Mammary epithelial cell (primary cell): Measurements from ENCODE around the gene NELFE.

Experiments
- EZH2 ChIP-seq: IDR thresholded peaks from 2 replicates; pipeline ENCODE4 v1.6.1; 2012; ENCODE audit warnings: low read length, inconsistent platforms, borderline replicate concordance
- TF ChIP-seq, protein P1 (sequence below), 2 donors: IDR thresholded peaks in 1 of 2; conservative IDR thresholded peaks in 1 of 2; 2 replicates each; pipeline ENCODE4 v1.5.1; 2011 to 2012; ENCODE audit warnings: inconsistent platforms in 2 of 2, low read length in 2 of 2, mild to moderate bottlenecking in 2 of 2, control low read depth in 1 of 2, low read depth in 1 of 2; ENCODE audit not compliant: insufficient read depth in 1 of 2; ENCODE audit errors: extremely low read depth in 1 of 2

DNA sequence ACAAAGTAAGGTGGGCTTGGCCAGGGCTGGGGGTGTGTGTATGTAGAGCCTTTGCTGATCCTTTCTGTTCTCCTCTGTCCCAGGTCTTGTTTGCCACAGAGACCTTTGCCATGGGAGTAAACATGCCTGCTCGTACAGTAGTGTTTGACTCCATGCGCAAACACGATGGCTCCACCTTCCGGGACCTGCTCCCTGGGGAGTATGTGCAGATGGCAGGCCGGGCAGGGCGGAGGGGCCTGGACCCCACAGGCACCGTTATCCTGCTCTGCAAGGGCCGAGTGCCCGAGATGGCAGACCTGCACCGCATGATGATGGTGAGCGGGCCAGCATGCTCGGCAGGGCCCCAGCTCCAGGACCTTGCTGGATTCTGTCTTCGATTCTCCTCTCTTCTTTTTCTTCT, 6.9 kb upstream of the NELFE start:
- TF ChIP-seq EZH2: no peak
- TF ChIP-seq, protein P1, sequence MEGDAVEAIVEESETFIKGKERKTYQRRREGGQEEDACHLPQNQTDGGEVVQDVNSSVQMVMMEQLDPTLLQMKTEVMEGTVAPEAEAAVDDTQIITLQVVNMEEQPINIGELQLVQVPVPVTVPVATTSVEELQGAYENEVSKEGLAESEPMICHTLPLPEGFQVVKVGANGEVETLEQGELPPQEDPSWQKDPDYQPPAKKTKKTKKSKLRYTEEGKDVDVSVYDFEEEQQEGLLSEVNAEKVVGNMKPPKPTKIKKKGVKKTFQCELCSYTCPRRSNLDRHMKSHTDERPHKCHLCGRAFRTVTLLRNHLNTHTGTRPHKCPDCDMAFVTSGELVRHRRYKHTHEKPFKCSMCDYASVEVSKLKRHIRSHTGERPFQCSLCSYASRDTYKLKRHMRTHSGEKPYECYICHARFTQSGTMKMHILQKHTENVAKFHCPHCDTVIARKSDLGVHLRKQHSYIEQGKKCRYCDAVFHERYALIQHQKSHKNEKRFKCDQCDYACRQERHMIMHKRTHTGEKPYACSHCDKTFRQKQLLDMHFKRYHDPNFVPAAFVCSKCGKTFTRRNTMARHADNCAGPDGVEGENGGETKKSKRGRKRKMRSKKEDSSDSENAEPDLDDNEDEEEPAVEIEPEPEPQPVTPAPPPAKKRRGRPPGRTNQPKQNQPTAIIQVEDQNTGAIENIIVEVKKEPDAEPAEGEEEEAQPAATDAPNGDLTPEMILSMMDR (conservative IDR thresholded peaks at IDR 0.05 in 1 of 2, IDR thresholded peaks at IDR 0.05 in 1 of 2; ENCODE audit: extremely low read depth in 1 of 2, insufficient read depth in 1 of 2, low read depth in 1 of 2, low read length in 2 of 2): no peak
